ENCODE data around the gene NT5DC1.

Gene NT5DC1

DNA sequence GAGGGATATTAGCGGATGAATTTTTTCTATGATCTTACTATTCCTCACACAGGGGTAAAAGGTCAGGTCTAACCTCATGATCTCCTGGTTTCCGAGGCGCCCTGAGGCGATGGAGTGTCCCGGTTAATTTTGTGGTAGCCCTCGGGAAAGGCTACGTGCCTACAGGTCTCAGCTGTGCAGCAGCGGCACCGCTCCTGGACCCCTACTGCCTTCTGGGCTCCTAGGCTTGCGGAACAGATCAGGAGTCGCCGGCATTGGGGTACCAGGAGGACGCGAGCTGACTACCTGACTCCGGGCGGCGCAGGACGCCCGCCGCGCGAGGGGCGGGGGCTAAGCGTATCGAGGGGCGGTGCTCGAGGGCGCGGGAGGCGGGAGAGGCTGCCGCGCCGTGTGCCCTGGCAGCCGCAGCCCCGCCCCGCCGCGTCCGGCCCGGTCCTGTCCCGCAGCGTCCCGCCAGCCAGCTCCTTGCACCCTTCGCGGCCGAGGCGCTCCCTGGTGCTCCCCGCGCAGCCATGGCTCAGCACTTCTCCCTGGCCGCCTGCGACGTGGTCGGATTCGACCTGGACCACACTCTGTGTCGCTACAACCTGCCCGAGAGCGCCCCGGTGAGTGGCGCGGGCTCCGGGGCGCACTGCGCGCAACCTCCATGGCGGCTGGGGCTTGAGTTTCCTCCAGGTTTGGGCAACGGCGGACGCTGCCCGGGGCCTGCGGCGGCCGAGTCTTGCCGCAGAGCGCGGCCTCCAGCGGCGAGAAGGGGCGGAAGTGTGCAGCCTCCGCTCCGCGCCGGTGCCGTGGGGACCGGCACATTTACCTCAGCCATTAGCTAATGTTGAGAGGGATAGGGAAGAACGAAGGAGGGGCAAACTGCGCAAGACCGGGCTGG, at the start of gene NT5DC1:
TSS of gene NT5DC1 (plus strand) at position 435 of the 883 bp plus-strand sequence. CDS start at position 513, 78 bp downstream.
- Histone ChIP-seq H3K9me3 (ENCODE audit: low read length) (peaks cover 7% of the 10 kb centered on the region), H3K4me1 (ENCODE audit: insufficient read depth, low read length) (peaks cover 6% of the 10 kb centered on the region), H2AFZ (ENCODE audit: low read depth, low read length) (peak within 1 kb of the TSS; percentile 78), H3K36me3 (ENCODE audit: insufficient read depth, low read length) (no peaks in the 10 kb centered on the region), H3K27me3 (ENCODE audit: insufficient read depth, low read length) (no peaks in the 10 kb centered on the region), H3K4me3 (ENCODE audit: low read length) (peak within 1 kb of the TSS; percentile 82)

DNA sequence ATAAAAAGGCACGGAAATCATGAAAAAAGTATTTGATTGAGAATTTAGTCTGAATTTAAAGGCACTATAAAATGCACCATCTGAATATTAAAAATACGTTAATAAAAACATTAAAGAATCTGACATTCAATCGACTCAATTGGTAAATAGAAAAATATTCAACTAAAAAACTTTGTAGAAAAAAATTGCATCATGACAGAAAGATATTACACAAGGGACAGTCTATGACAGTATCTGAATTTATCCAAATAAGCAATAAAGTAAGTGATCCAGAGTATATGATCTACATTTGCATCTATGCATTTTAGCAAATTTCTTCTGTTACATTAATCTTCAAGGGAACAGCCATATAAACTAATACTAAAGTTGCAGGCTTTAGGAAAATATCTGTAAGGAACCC, 49.4 kb upstream of the NT5DC1 start:
- H2AFZ ChIP-seq (ENCODE audit: low read depth, low read length) = no peak overlapping the region
- no peaks in the 10 kb centered on the region for H3K9me3 ChIP-seq (ENCODE audit: low read length)
- no peaks in the 10 kb centered on the region for H3K4me1 ChIP-seq (ENCODE audit: insufficient read depth, low read length)
- no peaks in the 10 kb centered on the region for H3K27me3 ChIP-seq (ENCODE audit: insufficient read depth, low read length)
- H3K4me3 ChIP-seq (ENCODE audit: low read length) = no peak overlapping the region
- no peaks in the 10 kb centered on the region for H3K36me3 ChIP-seq (ENCODE audit: insufficient read depth, low read length)

DNA sequence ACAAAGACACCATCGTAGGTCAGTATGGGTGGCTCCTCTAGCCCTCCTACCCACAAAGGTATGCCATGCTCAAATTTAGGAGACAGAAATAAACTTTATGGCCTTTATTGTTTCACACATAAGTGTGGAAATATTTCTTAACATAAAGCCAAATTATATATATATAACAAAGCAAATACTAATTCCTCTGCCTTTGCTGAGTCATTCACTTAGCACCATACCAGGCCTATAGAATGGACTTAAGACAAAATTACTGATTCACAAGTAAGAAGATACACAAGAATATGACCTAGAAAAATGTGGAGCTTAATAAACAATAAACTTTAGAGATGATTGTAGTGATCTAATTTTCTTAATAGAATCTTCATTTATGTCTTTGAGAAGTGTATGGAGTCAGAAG, 45.1 kb upstream of the NT5DC1 start:
- no peak overlapping the region for H2AFZ ChIP-seq (ENCODE audit: low read depth, low read length)
- H3K9me3 ChIP-seq (ENCODE audit: low read length) = no peaks in the 10 kb centered on the region
- H3K36me3 ChIP-seq (ENCODE audit: insufficient read depth, low read length) = no peaks in the 10 kb centered on the region
- H3K4me3 ChIP-seq (ENCODE audit: low read length) = no peak overlapping the region
- no peaks in the 10 kb centered on the region for H3K27me3 ChIP-seq (ENCODE audit: insufficient read depth, low read length)
- no peaks in the 10 kb centered on the region for H3K4me1 ChIP-seq (ENCODE audit: insufficient read depth, low read length)

DNA sequence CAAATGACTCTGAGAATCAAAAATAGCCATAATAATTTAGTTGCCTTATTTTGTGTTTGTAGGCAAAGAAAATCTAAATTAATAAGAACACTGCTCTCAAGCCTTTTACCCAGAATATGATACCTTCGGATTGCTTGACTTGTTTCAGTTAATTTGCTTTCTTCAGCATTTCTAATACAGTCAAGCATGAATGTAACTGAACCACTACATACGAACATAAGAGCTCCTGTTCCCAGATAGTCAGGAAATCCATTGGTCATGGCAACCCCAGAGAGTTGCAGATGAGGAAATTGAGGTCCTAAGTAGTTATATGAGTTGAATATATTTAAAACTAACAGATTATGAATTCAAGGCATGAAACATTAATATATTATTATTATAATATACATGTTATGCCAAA, 42.9 kb upstream of the NT5DC1 start:
- no peak overlapping the region for H3K4me3 ChIP-seq (ENCODE audit: low read length)

DNA sequence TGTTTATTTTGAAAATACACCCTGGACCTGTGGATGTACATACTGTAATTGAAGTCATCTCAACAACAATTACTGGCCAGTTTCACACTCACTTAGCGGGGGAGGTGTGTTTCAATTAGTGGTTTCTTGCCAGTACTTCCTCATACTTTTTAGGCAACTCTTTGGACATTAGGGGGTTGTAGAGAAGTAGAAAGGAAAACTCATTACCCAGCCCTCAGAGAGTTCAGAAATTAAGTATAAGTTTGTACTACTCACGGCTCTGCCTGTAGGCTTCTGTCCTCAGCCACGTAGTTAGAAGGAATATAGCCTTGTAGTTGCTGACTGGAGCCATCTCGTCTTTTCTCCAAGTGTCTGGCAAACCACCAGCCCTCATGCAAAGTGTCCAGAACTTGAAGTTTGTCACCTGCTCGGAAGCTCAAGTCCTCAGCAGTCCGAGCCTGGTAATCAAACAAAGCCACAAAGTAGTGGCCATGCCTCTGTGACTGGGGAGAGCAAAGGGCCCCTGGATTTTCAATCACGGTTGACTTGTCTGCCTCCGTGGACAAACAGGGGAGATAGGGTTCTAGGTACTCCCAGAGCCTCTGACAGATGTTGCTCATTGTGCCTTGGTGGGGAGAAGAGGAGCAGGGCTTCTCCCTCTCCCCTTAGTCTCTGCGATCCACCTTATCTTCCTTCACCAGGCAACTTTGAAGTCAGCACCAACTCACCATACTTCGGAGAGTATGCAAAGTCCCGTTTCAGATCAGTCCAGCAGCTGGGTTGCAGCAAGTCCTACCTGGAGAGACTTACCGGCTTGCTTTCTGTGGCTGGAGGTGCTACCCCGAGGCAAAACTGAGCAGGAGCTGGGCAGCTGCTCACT, 40.7 kb upstream of the NT5DC1 start:
- no peaks in the 10 kb centered on the region for H3K4me1 ChIP-seq (ENCODE audit: insufficient read depth, low read length)
- no peaks in the 10 kb centered on the region for H3K36me3 ChIP-seq (ENCODE audit: insufficient read depth, low read length)
- H3K9me3 ChIP-seq (ENCODE audit: low read length) = no peaks in the 10 kb centered on the region
- H2AFZ ChIP-seq (ENCODE audit: low read depth, low read length) = no peak overlapping the region
- no peak overlapping the region for H3K4me3 ChIP-seq (ENCODE audit: low read length)
- H3K27me3 ChIP-seq (ENCODE audit: insufficient read depth, low read length) = no peaks in the 10 kb centered on the region

More for the DNA sequence above, 42.9 kb upstream of the NT5DC1 start:
- H2AFZ ChIP-seq (ENCODE audit: low read depth, low read length) = no peak overlapping the region
- no peaks in the 10 kb centered on the region for H3K27me3 ChIP-seq (ENCODE audit: insufficient read depth, low read length)
- no peaks in the 10 kb centered on the region for H3K9me3 ChIP-seq (ENCODE audit: low read length)
- no peaks in the 10 kb centered on the region for H3K4me1 ChIP-seq (ENCODE audit: insufficient read depth, low read length)
- H3K36me3 ChIP-seq (ENCODE audit: insufficient read depth, low read length) = no peaks in the 10 kb centered on the region

DNA sequence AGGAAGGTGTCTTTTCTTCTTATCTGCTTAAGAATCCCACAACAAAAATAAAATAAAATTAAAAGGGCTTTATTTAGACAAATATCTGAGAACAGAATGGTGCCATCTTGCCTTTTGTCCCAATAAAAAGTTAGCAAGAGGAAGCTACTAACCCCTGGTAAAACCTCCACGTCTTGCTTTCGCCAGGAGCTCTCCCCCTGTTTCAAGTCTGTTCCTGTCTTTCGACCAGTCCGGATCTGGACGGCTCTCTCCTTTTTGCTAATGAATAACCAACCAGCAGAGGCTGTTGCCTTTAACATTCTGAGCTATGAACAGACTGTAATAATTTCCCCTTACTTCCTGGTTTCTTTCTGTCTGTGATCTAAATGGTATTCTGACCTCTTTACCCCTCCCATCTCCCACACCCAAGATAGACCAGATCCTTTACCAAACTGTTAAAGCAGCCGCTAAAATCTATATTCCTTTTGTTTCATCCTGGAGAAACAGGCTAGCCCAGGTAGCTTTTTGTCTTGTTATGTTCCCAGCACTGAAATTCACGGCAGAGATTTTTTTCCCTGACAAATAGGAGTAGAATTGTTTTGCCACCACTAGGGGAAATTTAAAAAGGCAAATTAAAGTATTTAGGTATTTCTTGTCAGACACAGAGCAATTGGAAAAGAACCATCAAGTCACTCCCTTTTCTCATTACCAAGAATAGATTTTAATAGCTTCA, 39.9 kb upstream of the NT5DC1 start, which contains the start of gene FRK:
TSS of gene FRK (minus strand) at position 320 of the 712 bp plus-strand sequence. CDS start 580 bp downstream, outside the sequence.
- Histone ChIP-seq H3K27me3 (ENCODE audit: insufficient read depth, low read length) (no peaks in the 10 kb centered on the region), H2AFZ (ENCODE audit: low read depth, low read length) (no peak within 1 kb of the TSS), H3K4me3 (ENCODE audit: low read length) (no peak within 1 kb of the TSS), H3K4me1 (ENCODE audit: insufficient read depth, low read length) (no peaks in the 10 kb centered on the region), H3K9me3 (ENCODE audit: low read length) (no peaks in the 10 kb centered on the region), H3K36me3 (ENCODE audit: insufficient read depth, low read length) (no peaks in the 10 kb centered on the region)

DNA sequence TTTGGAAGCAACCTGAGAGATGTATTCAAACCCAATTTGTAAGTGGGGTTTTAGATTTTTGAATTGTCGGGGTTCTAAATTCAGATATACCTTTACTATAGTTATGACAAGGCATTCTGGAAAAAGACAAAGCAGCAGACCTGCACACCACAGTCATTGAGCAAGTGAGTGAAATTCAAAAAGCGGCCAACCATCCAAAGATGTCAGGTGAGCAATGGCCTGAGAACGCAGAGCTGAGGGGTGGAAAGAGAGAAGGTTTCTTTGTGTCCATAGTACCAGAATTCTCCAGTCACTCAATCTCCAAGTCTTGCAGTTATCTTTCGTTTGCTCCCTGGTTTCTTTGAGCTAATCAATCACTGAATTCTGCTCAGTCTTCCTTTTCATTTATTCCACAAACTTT, 38.2 kb upstream of the NT5DC1 start:
- no peaks in the 10 kb centered on the region for H3K4me1 ChIP-seq (ENCODE audit: insufficient read depth, low read length)
- H3K27me3 ChIP-seq (ENCODE audit: insufficient read depth, low read length) = no peaks in the 10 kb centered on the region
- no peak overlapping the region for H3K4me3 ChIP-seq (ENCODE audit: low read length)
- no peak overlapping the region for H2AFZ ChIP-seq (ENCODE audit: low read depth, low read length)
- H3K36me3 ChIP-seq (ENCODE audit: insufficient read depth, low read length) = no peaks in the 10 kb centered on the region
- H3K9me3 ChIP-seq (ENCODE audit: low read length) = no peaks in the 10 kb centered on the region

DNA sequence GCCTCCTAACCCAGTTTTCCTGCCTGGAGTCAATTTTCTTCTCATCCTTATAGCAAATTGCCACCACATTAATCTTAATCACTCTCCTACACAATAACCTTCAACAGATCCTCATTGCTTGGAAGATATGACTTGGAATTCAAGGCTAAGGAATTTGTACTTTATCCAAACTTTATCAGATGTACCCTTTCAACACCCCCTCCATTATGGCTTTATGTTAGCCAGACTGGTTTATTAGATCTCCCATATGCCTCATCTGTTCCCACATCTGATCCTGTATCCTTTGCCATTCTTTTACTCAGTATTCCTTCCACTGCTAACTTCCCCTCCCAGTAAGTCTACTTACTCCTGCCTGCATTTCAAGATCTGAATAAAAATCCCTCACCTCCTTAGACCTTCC, 36.0 kb upstream of the NT5DC1 start:
- H3K4me1 ChIP-seq (ENCODE audit: insufficient read depth, low read length) = no peaks in the 10 kb centered on the region
- H3K4me3 ChIP-seq (ENCODE audit: low read length) = no peak overlapping the region
- H3K27me3 ChIP-seq (ENCODE audit: insufficient read depth, low read length) = no peaks in the 10 kb centered on the region
- H3K9me3 ChIP-seq (ENCODE audit: low read length) = no peaks in the 10 kb centered on the region
- no peak overlapping the region for H2AFZ ChIP-seq (ENCODE audit: low read depth, low read length)
- no peaks in the 10 kb centered on the region for H3K36me3 ChIP-seq (ENCODE audit: insufficient read depth, low read length)

DNA sequence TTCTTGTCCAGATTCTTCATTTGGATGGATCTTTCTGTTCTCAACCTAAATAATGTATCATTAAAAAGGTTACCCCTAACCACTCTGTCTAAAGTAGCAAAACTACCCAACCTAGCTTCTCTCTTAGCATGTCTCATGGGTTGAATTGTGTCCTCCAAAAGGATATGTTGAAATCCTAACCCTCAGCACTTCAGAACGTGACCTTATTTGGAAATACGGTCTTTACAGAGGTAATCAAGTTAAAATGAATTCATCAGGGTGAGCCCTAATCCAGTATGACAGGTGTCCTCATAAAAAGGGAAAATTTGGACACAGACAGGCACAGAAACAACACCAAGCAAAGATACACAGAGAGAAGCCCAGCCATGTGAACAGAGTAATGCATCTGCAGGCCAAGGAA, 33.9 kb upstream of the NT5DC1 start:
- H3K4me1 ChIP-seq (ENCODE audit: insufficient read depth, low read length) = no peaks in the 10 kb centered on the region
- H3K27me3 ChIP-seq (ENCODE audit: insufficient read depth, low read length) = no peaks in the 10 kb centered on the region
- H3K36me3 ChIP-seq (ENCODE audit: insufficient read depth, low read length) = no peaks in the 10 kb centered on the region
- no peak overlapping the region for H2AFZ ChIP-seq (ENCODE audit: low read depth, low read length)
- H3K4me3 ChIP-seq (ENCODE audit: low read length) = no peak overlapping the region
- no peaks in the 10 kb centered on the region for H3K9me3 ChIP-seq (ENCODE audit: low read length)

DNA sequence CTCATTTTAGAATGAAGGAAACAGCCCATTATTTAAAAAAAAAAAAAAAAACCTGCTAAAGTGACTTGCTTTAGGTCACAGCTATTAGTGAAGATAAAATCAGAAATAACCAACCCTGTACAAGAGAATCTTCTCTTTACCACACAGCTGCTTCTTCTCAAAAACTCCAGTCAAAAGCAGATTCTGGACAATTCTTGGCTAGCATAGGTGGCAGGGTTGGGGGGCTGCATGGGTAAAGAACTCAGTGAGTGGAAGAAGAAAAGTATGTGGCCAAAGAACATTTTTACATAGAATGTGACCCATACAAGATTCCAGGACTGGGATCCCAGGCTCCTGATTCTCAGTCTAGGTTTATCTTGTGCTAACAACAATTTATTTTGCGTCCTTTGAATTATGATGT, 30.6 kb upstream of the NT5DC1 start:
- no peak overlapping the region for H2AFZ ChIP-seq (ENCODE audit: low read depth, low read length)
- H3K36me3 ChIP-seq (ENCODE audit: insufficient read depth, low read length) = no peaks in the 10 kb centered on the region
- H3K4me3 ChIP-seq (ENCODE audit: low read length) = no peak overlapping the region
- no peaks in the 10 kb centered on the region for H3K4me1 ChIP-seq (ENCODE audit: insufficient read depth, low read length)
- H3K9me3 ChIP-seq (ENCODE audit: low read length) = no peaks in the 10 kb centered on the region
- H3K27me3 ChIP-seq (ENCODE audit: insufficient read depth, low read length) = no peaks in the 10 kb centered on the region

DNA sequence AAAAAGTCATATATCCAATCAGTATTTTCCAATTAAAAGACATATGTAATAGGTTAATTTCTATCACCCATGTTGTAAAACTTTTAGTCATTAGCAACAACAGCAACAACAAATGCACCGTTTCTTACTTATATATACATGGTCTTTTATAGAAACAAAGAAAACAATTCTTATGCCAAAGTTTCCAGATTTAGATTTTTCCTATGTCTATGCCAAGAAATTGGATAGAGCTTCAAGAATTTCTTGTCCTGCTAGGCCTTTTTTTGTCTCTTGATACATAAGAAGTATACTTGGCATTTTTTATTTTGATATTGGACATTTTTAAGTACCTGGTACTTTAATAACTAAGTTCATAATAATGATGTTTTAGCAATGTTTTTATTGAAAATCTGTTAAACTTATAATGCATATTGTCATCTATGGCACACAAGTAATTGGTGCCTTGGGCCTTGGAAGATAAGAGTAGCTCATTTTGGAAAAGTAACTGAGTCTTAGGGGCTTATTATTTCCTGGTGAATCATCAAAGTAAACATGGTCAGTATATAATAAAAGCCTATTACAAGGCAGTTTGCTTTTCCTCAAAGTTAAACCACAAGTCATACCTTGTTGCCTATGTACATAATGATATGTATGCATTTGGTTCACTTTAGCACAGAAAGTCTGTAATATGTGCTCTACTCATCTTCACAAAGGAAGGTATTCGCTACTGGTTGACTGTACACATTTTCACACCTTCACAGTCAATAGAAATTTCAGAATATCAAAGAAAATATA, 29.9 kb upstream of the NT5DC1 start:
- H3K4me1 ChIP-seq (ENCODE audit: insufficient read depth, low read length) = no peaks in the 10 kb centered on the region
- no peak overlapping the region for H3K4me3 ChIP-seq (ENCODE audit: low read length)
- no peaks in the 10 kb centered on the region for H3K27me3 ChIP-seq (ENCODE audit: insufficient read depth, low read length)
- H2AFZ ChIP-seq (ENCODE audit: low read depth, low read length) = no peak overlapping the region
- H3K36me3 ChIP-seq (ENCODE audit: insufficient read depth, low read length) = no peaks in the 10 kb centered on the region
- no peaks in the 10 kb centered on the region for H3K9me3 ChIP-seq (ENCODE audit: low read length)

DNA sequence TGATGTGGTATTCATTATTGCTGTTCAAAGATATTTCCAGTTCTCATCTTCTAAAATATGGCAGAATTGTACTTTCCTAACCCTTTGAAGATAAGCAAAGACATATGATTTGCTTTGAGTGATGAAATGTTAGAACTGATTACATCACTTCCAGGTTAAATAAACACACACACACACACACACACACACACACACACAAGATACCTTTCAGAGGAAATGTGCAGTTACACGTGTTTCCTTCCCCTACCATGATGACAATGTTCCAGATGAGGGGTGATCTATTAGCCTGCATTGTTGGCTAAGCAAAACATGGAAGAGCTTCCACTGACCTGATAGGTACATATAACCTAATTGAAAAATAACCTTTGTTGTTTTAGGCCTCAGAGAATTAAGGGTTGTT, 28.3 kb upstream of the NT5DC1 start:
- H3K36me3 ChIP-seq (ENCODE audit: insufficient read depth, low read length) = no peaks in the 10 kb centered on the region
- no peaks in the 10 kb centered on the region for H3K4me1 ChIP-seq (ENCODE audit: insufficient read depth, low read length)
- no peak overlapping the region for H2AFZ ChIP-seq (ENCODE audit: low read depth, low read length)
- H3K4me3 ChIP-seq (ENCODE audit: low read length) = no peak overlapping the region
- no peaks in the 10 kb centered on the region for H3K27me3 ChIP-seq (ENCODE audit: insufficient read depth, low read length)
- H3K9me3 ChIP-seq (ENCODE audit: low read length) = no peaks in the 10 kb centered on the region
